T47D (cell line): ENCODE results near the gene MYO18B.

Experiments used
- DNase-seq, 2 experiments: peaks; one replicate each; pipeline versions ENCODE4 v3.0.0 to v3.0.0-alpha.2; 2011 to 2012; ENCODE audit warnings: low read depth in 1 of 2, low spot score in 1 of 2
- JUND ChIP-seq: IDR thresholded peaks from 2 replicates; pipeline ENCODE4 v1.6.1; 2012; ENCODE audit warnings: low read depth
- in situ Hi-C: cut with HindIII; loops from 2 replicates; pipeline ENCODE4 v1.10.0; 2016; ENCODE audit warnings: low sequenced_read_pairs, low pct_unique_long_range_greater_than_20kb

Gene MYO18B, protein sequence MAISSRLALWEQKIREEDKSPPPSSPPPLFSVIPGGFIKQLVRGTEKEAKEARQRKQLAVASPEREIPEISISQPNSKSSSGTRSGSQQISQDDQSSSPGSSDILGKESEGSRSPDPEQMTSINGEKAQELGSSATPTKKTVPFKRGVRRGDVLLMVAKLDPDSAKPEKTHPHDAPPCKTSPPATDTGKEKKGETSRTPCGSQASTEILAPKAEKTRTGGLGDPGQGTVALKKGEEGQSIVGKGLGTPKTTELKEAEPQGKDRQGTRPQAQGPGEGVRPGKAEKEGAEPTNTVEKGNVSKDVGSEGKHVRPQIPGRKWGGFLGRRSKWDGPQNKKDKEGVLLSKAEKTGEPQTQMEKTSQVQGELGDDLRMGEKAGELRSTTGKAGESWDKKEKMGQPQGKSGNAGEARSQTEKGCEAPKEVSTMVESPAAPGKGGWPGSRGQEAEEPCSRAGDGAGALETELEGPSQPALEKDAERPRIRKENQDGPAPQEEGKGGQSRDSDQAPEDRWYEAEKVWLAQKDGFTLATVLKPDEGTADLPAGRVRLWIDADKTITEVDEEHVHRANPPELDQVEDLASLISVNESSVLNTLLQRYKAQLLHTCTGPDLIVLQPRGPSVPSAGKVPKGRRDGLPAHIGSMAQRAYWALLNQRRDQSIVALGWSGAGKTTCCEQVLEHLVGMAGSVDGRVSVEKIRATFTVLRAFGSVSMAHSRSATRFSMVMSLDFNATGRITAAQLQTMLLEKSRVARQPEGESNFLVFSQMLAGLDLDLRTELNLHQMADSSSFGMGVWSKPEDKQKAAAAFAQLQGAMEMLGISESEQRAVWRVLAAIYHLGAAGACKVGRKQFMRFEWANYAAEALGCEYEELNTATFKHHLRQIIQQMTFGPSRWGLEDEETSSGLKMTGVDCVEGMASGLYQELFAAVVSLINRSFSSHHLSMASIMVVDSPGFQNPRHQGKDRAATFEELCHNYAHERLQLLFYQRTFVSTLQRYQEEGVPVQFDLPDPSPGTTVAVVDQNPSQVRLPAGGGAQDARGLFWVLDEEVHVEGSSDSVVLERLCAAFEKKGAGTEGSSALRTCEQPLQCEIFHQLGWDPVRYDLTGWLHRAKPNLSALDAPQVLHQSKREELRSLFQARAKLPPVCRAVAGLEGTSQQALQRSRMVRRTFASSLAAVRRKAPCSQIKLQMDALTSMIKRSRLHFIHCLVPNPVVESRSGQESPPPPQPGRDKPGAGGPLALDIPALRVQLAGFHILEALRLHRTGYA (N-terminal part only)

DNA sequence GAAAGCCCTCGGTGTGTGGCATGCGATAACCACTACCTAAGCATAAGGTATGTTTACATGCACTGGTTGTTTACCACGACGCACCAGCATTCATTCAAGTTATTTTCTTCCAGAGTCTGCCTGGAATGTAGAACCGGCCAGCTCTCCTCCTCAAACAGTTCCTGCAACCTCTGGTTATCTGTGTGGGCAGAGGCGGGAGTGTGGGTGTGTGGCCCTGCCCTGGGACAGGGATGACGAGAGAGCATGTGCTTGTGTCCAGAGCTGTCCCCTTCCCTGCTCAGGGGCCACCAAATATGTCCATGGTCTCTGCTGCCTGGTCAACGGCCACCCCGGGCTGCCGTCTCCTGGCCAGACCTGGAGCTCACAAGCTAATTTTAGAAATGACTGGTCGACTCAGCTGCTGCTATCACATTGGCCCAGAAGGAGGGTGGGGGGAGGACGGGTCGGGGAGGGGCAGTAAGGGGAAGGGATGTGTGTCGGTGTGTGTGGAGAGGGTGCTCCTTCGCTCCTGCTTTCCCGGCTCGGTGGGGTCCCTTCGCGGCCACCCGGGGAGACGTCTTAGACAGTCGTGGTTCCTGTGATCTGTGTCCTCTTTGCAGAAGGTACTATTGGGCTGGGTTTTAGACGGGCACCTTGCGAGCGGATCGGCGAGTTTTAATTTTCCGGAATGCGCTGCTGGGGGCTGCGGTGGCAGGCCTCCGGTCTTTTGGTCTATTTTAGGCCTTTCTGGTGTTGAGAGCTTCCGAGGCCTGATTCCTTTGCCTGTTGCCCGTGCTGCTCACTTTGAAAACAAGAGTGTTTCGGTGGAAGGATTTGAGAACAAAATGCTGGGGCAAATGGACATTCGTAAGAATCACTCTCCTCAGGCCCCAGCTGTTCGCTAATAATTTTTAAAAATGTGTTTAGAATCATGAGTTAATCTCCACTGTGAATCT lies at the start of gene MYO18B:
TSS of gene MYO18B (plus strand) at position 497 of the 935 bp plus-strand sequence. CDS start 18,905 bp downstream, outside the sequence.
- TF ChIP-seq JUND, result no peak
- DNase-seq, result no peak
- in situ Hi-C loops, result no loop called here

DNA sequence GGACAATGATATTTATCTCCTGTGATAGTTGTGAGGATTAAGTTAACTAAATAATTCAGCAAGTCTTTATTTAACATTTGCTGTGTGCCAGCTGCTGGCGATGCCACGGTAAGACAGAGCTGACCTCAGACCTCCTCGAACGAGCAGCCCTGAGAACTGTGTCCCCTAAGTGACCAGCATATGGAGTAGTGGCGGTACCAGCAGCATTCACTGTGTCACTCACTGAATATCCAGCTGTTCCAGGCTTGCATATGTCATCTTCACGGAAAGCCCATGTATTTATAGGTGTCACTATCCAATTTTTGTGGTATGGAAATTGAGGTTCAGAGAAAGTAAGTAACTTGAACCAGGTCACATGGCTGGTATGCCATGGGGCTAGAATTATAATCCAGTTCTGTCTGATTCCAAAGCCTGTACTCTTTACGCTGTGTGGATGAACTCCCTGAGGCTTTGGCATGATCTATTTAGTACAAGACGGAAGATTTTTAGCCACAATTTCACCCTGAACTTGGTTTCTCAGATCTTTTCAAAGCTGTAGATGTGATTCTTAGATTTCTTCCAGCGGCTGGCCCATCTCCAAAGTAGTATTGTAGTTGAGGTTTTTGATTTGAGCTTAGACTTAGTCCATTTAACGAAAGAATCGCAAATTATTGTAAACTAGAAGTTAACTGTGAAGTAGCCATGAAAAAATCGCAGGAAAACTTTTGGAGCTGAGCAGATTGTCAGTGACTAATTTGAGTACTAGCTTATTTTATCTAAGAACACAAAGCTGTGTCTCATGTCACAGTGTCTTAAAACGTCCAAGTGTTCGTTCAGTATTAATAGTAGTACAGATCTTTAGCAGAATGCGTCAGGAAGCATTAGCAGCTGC lies 49.4 kb upstream of the MYO18B start:
- TF ChIP-seq JUND, result no peak
- no peak for DNase-seq
- in situ Hi-C loops, result no loop called here

DNA sequence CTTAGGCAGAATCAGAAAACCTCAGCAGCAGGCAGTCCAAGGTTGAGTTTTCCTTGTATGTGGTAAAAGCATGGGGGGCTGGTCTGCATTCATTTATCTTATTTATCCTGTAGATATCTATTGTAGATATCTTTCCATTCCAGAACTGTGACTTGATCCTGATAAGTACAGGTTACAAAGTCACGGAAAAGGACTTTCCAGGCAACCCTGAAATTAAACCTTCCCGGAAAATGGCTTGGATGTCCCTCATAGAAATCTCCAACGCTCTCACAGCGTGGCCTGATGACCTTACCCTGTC lies 48.8 kb upstream of the MYO18B start:
- in situ Hi-C loops, result no loop called here
- TF ChIP-seq JUND, result no peak
- DNase-seq, result no peak

DNA sequence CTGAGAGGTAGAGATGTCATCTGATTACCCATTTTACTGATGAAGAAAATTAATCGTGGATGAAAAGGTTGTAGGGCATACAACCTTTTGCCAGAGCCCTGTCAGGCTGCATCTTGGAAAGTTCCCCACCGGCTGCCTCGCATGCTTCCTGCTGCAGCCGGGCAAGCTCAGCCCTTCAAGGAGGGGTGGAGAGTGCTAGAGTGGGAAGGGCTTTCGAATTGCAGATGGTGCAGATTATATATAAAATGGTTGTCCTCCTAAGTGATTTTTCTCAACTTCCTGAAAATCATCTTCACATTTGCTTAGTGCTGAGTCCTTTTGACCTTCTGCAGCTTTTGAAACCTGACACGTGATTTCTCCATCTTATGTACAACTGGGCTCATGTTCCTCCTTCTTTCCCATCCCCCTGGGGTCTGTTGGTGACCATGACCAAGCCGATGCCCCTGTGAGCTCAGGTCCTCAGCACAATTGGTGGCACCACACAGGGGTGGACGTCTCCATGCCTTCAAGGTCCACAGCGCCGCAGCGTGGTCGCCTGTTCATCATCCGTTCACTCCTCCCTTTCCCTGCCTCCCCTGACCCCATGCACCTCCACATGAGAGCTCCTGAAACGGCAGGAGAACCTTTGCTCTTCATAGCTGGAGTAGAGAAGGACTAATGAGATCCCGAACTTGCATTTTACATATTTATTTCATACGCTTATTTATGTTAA lies 47.6 kb upstream of the MYO18B start:
- in situ Hi-C loops, result no loop called here
- DNase-seq, result no peak
- no peak for TF ChIP-seq JUND

DNA sequence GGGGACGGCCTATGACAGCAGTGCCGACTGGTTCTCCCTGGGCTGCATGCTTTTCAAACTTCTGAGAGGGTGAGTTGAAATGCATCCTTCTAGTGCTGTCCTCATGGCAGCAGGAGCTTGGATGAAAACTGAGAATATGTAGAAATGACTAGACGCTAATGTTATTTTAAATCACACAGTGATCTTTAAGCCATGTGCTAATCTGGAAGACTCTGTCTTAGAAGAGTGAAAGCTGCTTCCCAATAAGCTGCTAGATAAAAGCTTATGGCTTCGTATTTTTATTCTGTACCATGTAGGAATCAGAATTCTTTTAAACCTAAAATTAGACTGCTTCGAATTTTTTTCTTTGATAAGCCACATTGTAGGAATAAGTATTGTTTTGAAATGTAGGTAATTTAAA lies 46.8 kb upstream of the MYO18B start:
- TF ChIP-seq JUND, result no peak
- in situ Hi-C loops, result no loop called here

DNA sequence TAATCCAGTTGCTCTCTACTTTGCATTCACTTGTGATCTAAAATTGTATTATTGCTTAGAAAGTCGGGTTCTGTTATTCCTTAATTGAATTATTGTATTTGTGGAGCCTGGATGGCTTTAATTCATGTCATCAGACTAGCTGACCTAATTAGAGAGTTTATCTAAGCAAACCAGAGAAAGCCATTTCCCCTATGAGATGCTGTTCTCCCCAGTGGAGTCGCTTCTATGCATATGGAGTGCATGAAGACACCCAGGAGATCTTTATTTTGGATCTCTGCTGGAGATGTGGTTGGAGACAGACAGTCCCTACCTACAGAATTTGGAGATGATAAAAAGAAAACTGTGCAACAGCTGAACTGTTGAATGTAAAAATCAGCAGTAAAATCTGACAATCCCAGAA lies 45.2 kb upstream of the MYO18B start:
- DNase-seq, result no peak
- in situ Hi-C loops, result no loop called here
- TF ChIP-seq JUND, result no peak

More for the DNA sequence above, 46.8 kb upstream of the MYO18B start:
- DNase-seq, result no peak

DNA sequence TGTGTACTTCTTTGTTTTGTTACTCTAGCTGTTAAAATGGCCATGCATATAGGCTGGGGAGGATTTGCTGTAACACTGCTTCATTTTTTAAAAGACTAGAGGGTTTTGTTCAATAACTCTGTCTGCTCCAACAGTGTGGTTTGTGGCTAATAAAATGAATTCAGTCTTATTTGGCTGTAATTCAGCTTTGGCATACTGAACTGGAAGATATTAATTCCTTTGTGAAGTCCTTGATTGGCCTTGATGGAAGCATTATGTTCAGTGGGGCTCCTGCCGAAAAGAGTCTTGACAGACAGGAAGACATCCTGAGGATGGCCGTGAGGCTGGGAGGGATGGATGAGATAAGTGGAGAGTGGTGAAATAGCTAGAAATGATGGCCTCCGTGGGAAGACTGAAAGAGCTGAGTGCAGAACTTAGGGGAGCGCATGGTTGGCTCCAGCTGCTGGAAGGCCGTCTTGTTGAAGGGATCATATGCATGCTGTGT lies 44.8 kb upstream of the MYO18B start:
- DNase-seq, result no peak
- no peak for TF ChIP-seq JUND
- in situ Hi-C loops, result no loop called here

DNA sequence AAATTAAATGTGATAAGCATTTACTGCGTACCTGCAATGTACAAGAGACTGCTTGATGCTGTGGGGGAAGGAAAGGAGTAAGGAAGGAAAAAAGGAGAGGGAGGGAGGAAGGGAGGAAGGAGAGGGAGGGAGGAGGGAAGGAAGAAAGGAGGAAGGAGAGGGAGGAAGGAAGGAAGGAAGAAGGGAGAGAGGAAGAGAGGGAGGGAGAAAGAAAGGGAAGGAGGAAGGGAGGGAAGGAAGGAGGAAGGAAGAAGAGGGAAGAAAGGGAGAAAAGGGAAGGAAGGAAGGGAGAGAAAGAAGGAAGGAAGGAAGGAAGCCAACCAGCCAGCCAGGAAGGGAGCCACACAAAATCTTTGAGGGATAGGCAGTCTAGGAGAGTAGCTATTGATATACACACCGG lies 44.0 kb upstream of the MYO18B start:
- no peak for TF ChIP-seq JUND
- DNase-seq, result no peak
- in situ Hi-C loops, result no loop called here

DNA sequence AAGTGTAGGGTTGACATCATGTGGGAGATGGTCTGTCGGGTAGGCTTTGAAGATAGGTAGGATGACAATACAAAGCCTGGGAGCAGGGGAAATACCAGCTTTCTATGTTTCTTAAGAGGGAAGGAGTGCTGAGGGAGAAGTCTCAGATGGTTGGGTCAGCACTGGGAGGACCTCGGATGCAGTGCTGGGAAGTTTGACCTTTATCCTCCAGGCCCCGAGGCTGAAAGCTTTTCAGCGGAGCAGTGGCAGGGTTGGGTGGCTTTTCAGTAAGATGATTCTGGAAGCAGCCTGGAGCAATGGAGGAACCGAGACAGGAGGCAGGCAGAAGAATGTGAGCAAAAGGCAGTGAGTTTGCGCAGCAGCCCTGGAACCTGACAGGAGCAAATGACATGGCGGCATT lies 43.5 kb upstream of the MYO18B start:
- TF ChIP-seq JUND, result no peak
- in situ Hi-C loops, result no loop called here
- DNase-seq, result no peak

DNA sequence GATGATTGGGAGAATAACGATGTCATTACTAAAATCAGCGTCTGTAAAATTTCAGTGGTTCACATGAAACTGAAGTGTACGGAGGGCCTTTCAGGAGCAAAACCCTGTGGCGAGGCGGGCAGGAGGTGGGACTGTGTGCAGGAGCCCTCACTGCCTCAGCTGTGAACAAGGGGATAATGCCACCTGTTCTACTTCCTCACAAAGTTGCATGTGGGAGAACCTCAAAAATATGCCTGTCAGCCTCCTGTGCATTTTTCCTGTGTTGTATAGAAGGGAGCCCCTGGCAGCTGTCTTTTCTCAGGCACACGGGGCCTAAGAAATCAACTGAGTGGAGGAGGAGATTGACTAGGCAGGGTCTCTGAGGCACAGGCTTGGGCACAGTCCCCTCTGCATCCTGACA lies 43.0 kb upstream of the MYO18B start:
- in situ Hi-C loops, result no loop called here
- DNase-seq, result no peak
- no peak for TF ChIP-seq JUND
